ENCODE results near the gene SURF2.
"Not testable (repeated sequence)": the region's sequence is repeated elsewhere in the genome, so short reads cannot be mapped to it uniquely, and the experiment has no call there.

SURF2 gene

DNA sequence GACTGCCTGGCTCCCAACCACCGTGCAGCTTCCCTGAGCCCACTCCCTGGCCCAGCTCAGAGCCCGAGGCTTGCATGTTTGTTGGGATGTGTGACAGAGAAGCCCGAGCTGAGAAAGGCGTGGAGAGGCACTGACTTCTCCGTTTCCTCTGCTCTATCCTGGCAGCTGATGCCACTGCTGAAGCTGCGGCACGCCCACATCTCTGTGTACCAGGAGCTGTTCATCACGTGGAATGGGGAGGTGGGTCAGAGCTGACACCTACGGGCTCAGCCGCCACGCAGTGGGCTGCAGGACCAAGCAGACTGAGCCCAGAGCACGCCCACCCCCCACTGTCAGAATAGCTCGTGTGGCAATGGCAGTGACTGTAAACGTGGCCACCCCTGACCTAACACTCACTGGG is 29.1 kb downstream of the SURF2 start:
- DNase-seq (ENCODE audit: low read depth), result no peak
- TF ChIP-seq, protein P1, sequence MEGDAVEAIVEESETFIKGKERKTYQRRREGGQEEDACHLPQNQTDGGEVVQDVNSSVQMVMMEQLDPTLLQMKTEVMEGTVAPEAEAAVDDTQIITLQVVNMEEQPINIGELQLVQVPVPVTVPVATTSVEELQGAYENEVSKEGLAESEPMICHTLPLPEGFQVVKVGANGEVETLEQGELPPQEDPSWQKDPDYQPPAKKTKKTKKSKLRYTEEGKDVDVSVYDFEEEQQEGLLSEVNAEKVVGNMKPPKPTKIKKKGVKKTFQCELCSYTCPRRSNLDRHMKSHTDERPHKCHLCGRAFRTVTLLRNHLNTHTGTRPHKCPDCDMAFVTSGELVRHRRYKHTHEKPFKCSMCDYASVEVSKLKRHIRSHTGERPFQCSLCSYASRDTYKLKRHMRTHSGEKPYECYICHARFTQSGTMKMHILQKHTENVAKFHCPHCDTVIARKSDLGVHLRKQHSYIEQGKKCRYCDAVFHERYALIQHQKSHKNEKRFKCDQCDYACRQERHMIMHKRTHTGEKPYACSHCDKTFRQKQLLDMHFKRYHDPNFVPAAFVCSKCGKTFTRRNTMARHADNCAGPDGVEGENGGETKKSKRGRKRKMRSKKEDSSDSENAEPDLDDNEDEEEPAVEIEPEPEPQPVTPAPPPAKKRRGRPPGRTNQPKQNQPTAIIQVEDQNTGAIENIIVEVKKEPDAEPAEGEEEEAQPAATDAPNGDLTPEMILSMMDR (conservative IDR thresholded peaks at IDR 0.05; ENCODE audit: low read length), result no peak
- H3K4me3 ChIP-seq (ENCODE audit: low read length), result no peak overlapping the region

DNA sequence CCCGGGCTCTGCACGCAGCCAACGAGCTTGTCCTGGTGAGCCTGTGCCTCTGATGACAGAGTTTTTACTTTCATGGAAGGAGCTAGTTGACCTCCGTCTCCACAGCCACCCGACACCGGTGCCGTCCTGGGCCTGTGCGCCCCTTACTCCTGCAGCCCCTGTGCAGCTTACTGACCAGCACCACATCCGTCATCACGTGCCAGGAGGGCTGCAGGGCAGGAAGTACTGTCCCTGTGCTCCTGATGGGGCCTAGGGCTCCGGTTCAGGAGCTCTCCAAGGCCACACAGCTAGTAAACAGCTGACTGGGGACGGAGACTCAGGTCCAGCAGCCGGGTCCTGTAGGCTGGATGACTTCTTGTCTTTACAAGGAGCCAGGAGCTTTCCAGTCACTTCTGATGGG is 30.0 kb downstream of the SURF2 start:
- TF ChIP-seq, protein P1 (conservative IDR thresholded peaks at IDR 0.05; ENCODE audit: low read length), result no peak
- no peak for DNase-seq (ENCODE audit: low read depth)
- H3K4me3 ChIP-seq (ENCODE audit: low read length), result no peak overlapping the region

DNA sequence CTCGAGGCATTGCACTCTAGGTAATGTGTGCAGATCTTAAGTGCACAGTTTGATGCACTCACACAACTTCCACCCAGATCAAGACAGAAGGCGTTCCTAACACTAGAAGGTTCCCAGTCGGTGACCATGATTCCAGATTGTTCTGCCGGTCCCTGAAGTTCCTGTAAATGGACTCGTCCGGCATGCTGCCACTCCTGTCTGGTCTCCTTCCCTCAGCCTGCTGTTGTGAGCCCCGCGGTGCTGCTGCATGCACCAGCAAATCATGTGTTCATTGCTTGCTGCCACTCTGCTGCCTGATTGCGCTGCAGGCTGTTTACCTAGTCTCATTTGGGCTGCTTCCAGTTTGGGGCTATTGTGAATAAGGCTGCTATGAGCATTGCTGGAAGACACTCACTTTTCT is 31.3 kb downstream of the SURF2 start:
- H3K4me3 ChIP-seq (ENCODE audit: low read length), result no peak overlapping the region
- TF ChIP-seq, protein P1 (conservative IDR thresholded peaks at IDR 0.05; ENCODE audit: low read length), result no peak
- no peak for DNase-seq (ENCODE audit: low read depth)

DNA sequence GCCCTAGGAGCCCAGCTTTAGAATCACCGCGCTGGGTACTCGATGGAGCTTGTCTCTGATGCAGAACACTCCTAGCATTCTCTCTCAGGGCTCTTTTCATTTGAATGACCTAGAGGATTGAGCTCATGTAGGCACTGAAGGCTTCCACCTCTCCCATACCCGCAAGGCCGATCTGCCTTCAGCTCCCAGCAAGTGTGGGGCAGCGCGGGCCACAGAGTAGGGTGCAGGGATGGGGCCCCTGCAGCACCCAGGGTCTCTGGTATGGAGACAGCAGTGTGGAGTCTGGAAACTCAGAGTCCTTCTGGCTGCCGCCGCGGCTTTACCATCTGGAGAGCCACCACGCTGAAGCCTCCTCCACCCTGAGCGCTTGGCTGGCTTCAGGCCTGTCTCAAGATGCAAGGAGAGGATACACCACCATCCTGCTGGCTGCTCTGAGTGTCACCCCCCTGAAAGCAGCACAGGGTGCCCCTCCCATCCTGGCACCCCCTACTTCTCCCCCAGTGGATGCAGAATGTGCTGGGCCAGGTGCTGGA is 32.7 kb downstream of the SURF2 start:
- TF ChIP-seq, protein P1 (conservative IDR thresholded peaks at IDR 0.05; ENCODE audit: low read length), result no peak
- H3K4me3 ChIP-seq (ENCODE audit: low read length), result no peak overlapping the region
- DNase-seq (ENCODE audit: low read depth), result no peak

DNA sequence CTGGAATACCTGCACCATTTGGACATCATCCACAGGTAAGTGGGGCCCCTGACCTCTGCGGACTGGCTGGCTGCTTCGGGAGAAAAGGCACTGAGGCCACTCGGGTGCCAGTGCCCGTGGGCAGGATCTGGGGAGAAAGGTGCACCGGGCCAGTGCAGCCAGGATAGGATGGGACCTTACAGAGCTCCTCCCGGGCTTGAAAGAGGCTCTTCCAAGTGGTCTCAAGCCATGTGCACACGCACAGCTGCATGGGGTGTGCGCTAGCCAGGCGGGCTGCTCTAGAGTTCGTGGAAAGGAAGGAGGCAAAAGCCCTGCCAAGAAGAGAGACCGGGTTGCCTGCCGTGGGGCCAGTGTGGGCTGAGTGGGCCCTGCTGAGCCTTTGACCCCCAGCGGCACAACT is 33.2 kb downstream of the SURF2 start:
- TF ChIP-seq, protein P1 (conservative IDR thresholded peaks at IDR 0.05; ENCODE audit: low read length), result no peak
- DNase-seq (ENCODE audit: low read depth), result no peak
- no peak overlapping the region for H3K4me3 ChIP-seq (ENCODE audit: low read length)

DNA sequence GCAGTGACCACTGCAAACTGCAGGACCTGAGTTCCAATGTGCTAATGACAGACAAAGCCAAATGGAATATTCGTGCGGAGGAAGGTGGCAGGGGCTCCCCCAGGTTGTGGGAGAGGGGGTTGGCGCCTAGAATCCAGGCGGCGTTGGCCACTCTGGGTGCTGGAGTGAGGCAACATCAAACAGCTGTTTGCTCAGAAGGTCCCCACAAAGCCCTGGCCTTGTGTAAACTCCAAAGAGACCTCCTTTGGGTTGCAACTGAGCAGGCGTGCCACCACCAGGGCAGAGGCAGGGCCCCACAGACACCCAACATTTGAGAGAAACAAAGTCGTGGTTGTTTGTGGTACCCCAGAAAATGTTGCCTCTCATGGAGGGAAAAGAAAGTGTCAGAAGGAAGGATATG is 34.4 kb downstream of the SURF2 start:
- TF ChIP-seq, protein P1 (conservative IDR thresholded peaks at IDR 0.05; ENCODE audit: low read length), result no peak
- no peak for DNase-seq (ENCODE audit: low read depth)
- no peak overlapping the region for H3K4me3 ChIP-seq (ENCODE audit: low read length)

DNA sequence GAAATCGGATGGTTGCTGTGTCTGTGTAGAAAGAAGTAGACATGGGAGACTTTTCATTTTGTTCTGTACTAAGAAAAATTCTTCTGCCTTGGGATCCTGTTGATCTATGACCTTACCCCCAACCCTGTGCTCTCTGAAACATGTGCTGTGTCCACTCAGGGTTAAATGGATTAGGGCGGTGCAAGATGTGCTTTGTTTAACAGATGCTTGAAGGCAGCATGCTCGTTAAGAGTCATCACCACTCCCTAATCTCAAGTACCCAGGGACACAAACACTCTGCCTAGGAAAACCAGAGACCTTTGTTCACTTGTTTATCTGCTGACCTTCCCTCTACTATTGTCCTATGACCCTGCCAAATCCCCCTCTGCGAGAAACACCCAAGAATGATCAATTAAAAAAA is 35.1 kb downstream of the SURF2 start:
- H3K4me3 ChIP-seq (ENCODE audit: low read length); DNase-seq (ENCODE audit: low read depth): not testable (repeated sequence)

DNA sequence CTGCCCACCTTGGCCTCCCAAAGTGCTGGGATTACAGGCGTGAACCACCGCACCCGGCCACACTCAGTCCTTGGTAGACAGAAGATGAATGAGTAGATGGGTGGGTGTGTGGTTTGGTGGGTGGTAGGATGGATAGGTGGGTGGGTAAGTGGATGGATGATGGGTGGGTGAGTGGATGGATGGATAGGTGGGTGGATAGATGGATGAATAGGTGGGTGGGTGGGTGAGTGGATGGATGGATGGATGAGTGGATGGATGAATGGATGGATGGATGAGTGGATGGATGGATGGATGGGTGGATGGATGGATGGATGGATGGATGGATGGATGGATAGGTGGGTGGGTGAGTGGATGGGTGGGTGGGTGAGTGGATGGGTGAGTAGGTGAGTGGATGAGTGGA is 36.0 kb downstream of the SURF2 start:
- not testable (repeated sequence) for H3K4me3 ChIP-seq (ENCODE audit: low read length); DNase-seq (ENCODE audit: low read depth)

Data from AG10803 (cell line).